ENCODE data around the gene ZNF853. TPM values are rescaled to one million over a fixed set of nuclear protein-coding genes. Genes with fewer than 3 reads are reported as not detected.
A peak's percentile ranks its signal among the peaks of the same experiment; 100 is the strongest.

Gene ZNF853
- total RNA-seq, 2 donors from 2014 or later = 3.6 to 11.2 TPM

- H3K4me1 ChIP-seq = peaks cover 21% of the 10 kb centered on the region
- no peaks in the 10 kb centered on the region for H3K9me3 ChIP-seq
- TF ChIP-seq, protein P1, sequence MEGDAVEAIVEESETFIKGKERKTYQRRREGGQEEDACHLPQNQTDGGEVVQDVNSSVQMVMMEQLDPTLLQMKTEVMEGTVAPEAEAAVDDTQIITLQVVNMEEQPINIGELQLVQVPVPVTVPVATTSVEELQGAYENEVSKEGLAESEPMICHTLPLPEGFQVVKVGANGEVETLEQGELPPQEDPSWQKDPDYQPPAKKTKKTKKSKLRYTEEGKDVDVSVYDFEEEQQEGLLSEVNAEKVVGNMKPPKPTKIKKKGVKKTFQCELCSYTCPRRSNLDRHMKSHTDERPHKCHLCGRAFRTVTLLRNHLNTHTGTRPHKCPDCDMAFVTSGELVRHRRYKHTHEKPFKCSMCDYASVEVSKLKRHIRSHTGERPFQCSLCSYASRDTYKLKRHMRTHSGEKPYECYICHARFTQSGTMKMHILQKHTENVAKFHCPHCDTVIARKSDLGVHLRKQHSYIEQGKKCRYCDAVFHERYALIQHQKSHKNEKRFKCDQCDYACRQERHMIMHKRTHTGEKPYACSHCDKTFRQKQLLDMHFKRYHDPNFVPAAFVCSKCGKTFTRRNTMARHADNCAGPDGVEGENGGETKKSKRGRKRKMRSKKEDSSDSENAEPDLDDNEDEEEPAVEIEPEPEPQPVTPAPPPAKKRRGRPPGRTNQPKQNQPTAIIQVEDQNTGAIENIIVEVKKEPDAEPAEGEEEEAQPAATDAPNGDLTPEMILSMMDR (IDR thresholded peaks at IDR 0.05) = no peak
- TF ChIP-seq POLR2A (IDR thresholded peaks at IDR 0.05) = peak; percentile 15 to 59 (median 39)
- H3K27ac ChIP-seq = peak within 1 kb of the TSS; percentile 63 to 73 (median 70)
- peak; percentile 79 for ATAC-seq
- intact Hi-C loops (cut with DNase I) = no loop called here
- WGBS, 2 donors = 0 to 6% methylated on average over 12 to 76 of the region's 104 CpGs
- peak; percentile 42 to 65 (median 58) for DNase-seq
- no peaks in the 10 kb centered on the region for H3K27me3 ChIP-seq
- peak within 1 kb of the TSS; percentile 90 to 96 for H3K4me3 ChIP-seq
- no peaks in the 10 kb centered on the region for H3K36me3 ChIP-seq (replicated peaks in 1 of 2; ENCODE audit: insufficient read depth in 1 of 2, low read depth in 2 of 2)
Measured at GRCh38 chr7:6636741-6637543, 21.5 kb downstream of the ZNF853 start, which contains the start of gene ZNF316. Gene ZNF316 (plus strand): TSS chr7:6637318. CDS start chr7:6642410, 5,092 bp downstream.

DNA sequence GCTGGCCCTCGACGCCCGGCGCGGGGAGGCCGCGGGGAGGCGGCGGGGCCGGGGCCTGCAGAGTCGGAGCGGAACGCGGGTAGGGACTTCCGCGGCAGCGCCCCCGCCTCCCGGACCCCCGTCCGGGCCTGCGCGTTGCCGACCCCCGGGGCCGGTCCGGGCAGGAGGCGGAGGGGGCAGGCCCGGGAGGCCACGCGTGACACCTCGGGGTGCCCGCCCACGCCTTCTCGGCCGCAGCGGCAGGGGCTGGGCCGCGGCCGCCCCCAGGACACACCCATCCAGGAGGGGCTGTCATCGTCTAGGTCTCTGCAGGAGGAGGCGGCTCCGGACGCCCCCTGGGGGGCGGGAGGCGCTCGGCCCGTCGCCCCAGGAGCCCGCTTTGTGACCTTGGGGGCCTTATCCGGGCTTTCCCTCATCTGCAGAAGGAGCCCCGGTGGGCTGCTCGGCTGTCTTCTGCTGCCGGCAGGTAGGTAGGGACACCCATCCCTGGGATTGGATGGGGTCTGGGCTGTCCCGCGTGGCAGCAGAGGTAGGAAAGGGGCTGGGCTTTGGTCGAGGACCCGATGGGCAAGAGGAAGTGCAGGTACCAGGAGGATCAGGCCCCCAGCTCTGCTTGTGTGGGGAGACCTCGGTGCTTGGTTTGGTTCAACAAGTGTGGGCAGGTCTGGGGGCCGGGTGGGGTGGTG lies 22.3 kb downstream of the ZNF853 start:
- no peak for TF ChIP-seq POLR2A (IDR thresholded peaks at IDR 0.05)
- TF ChIP-seq, protein P1 (IDR thresholded peaks at IDR 0.05) = peak in 1 of 7 experiments; percentile 5
- Histone ChIP-seq H3K4me1 (peaks cover 21% of the 10 kb centered on the region), H3K36me3 (replicated peaks in 1 of 2; ENCODE audit: insufficient read depth in 1 of 2, low read depth in 2 of 2) (peaks cover 0 to 2% of the 10 kb centered on the region in 2 donors), H3K4me3 (peak overlapping the region; percentile 35 to 90), H3K27ac (peak overlapping the region in 3 of 4 donors; percentile 4 to 47 (median 8)), H3K27me3 (no peaks in the 10 kb centered on the region), H3K9me3 (no peaks in the 10 kb centered on the region)
- 1 to 5% methylated on average over 17 to 21 of the region's 60 CpGs for WGBS, 2 donors
- intact Hi-C loops (cut with DNase I) = no loop called here
- peak in 2 of 4 donors; percentile 18 to 25 for DNase-seq
- peak; percentile 30 for ATAC-seq

- H3K4me3 ChIP-seq = no peak overlapping the region
- H3K4me1 ChIP-seq = peaks cover 21% of the 10 kb centered on the region
- no peak for TF ChIP-seq POLR2A (IDR thresholded peaks at IDR 0.05)
- TF ChIP-seq, protein P1 (IDR thresholded peaks at IDR 0.05) = no peak
- peaks cover 0 to 4% of the 10 kb centered on the region in 2 donors for H3K36me3 ChIP-seq (replicated peaks in 1 of 2; ENCODE audit: insufficient read depth in 1 of 2, low read depth in 2 of 2)
- WGBS, 2 donors = 86 to 98% methylated on average over 3 to 4 of the region's 4 CpGs
- H3K9me3 ChIP-seq = no peaks in the 10 kb centered on the region
- no peaks in the 10 kb centered on the region for H3K27me3 ChIP-seq
- ATAC-seq = no peak
- no peak for DNase-seq
- intact Hi-C loops (cut with DNase I) = no loop called here
- H3K27ac ChIP-seq = no peak overlapping the region
Measured at GRCh38 chr7:6639032-6639431, 23.6 kb downstream of the ZNF853 start.

- Histone ChIP-seq H3K4me3 (no peak overlapping the region), H3K27ac (no peak overlapping the region), H3K9me3 (no peaks in the 10 kb centered on the region), H3K36me3 (replicated peaks in 1 of 2; ENCODE audit: insufficient read depth in 1 of 2, low read depth in 2 of 2) (peaks cover 0 to 6% of the 10 kb centered on the region in 2 donors), H3K4me1 (peaks cover 21% of the 10 kb centered on the region), H3K27me3 (no peaks in the 10 kb centered on the region)
- no peak for TF ChIP-seq POLR2A (IDR thresholded peaks at IDR 0.05)
- TF ChIP-seq, protein P1 (IDR thresholded peaks at IDR 0.05) = no peak
- 90 to 93% methylated on average over 10 to 11 of the region's 11 CpGs for WGBS, 2 donors
- no peak for ATAC-seq
- intact Hi-C loops (cut with DNase I) = no loop called here
- no peak for DNase-seq
Measured at GRCh38 chr7:6639627-6640026, 24.2 kb downstream of the ZNF853 start.

All from body of pancreas (tissue), 4 donors.